ENCODE measurements around the gene NOP56.

GRCh38 chr20:2610326-2610725 is 42.1 kb upstream of the NOP56 start:
- no peak for TF ChIP-seq CTCF (conservative IDR thresholded peaks at IDR 0.05 in 1 of 2, IDR thresholded peaks at IDR 0.05 in 1 of 2; ENCODE audit: extremely low read depth in 1 of 2, insufficient read depth in 1 of 2, low read depth in 1 of 2, low read length in 2 of 2)
- TF ChIP-seq EZH2 (IDR thresholded peaks at IDR 0.05; ENCODE audit: borderline replicate concordance, low read length): no peak

Data from mammary epithelial cell (primary cell).